ENCODE measurements around the gene FBXO11. TPM values are rescaled to one million over a fixed set of nuclear protein-coding genes. Genes with fewer than 3 reads are reported as not detected.

The FBXO11 gene
- total RNA-seq, 1 donor from 2014 or later: 58.7 TPM

DNA sequence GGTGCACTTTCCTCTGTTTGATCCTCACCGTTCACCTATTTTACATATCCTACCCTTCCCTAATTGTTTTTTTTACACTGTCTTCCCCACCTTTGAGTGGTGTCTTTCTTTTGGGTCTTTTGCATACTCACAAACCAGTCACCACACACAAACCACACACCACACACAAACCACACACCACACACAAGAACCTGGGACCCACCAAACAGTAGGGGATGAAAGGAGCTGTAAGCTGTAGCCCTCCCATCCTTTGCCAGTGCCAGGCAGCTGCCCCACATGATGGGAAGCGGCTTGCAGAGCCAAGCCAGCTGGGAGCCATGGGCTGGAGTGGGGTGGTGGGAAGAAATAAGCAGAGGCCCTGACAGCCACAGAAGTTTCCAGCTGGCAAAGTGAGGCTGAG lies 162.2 kb downstream of the FBXO11 start:
- no peak for TF ChIP-seq CTCF (IDR thresholded peaks at IDR 0.05)
- no peaks in the 10 kb centered on the region for H3K4me1 Mint-ChIP-seq (ENCODE audit: low read depth)

DNA sequence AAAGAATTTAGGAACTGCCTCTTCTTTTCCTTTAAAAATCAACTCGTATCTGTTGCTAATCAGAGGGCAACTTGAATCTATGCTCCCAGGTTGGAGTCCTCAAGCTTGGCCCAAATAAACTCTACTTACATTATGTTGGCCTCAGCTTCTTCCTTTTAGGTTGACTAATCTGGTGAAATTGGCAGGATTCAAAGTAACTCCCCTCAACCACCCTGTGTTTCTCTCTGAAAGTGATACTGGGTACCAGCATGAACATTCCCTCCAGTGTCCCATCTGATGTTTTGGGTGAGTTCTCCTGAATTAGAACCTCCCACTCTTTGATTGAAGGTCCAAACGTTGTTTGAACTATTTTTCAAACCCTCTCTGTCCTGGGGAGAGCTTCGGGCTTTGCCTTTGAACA lies 164.7 kb downstream of the FBXO11 start:
- no peak for TF ChIP-seq CTCF (IDR thresholded peaks at IDR 0.05)
- Mint-ChIP-seq H3K27ac (ENCODE audit: unreplicated experiment) (no peak overlapping the region), H3K9me3 (ENCODE audit: low read depth) (peaks cover 4% of the 10 kb centered on the region), H3K27me3 (ENCODE audit: low read depth) (peaks cover 23% of the 10 kb centered on the region), H3K4me1 (ENCODE audit: low read depth) (no peaks in the 10 kb centered on the region), H3K4me3 (ENCODE audit: unreplicated experiment) (no peak overlapping the region), H3K36me3 (ENCODE audit: low read depth) (no peaks in the 10 kb centered on the region)
- no peak for DNase-seq (ENCODE audit: low spot score)

More for the DNA sequence above, 162.2 kb downstream of the FBXO11 start:
- H3K27me3 Mint-ChIP-seq (ENCODE audit: low read depth): peaks cover 21% of the 10 kb centered on the region
- peaks cover 9% of the 10 kb centered on the region for H3K9me3 Mint-ChIP-seq (ENCODE audit: low read depth)
- H3K36me3 Mint-ChIP-seq (ENCODE audit: low read depth): peaks cover 1% of the 10 kb centered on the region
- no peak overlapping the region for H3K4me3 Mint-ChIP-seq (ENCODE audit: unreplicated experiment)
- H3K27ac Mint-ChIP-seq (ENCODE audit: unreplicated experiment): no peak overlapping the region
- DNase-seq (ENCODE audit: low spot score): no peak

- no peaks in the 10 kb centered on the region for H3K4me1 Mint-ChIP-seq (ENCODE audit: low read depth)
- H3K4me3 Mint-ChIP-seq (ENCODE audit: unreplicated experiment): no peak overlapping the region
- TF ChIP-seq CTCF (IDR thresholded peaks at IDR 0.05): no peak
- no peak for DNase-seq (ENCODE audit: low spot score)
- peaks cover 23% of the 10 kb centered on the region for H3K27me3 Mint-ChIP-seq (ENCODE audit: low read depth)
- H3K9me3 Mint-ChIP-seq (ENCODE audit: low read depth): no peaks in the 10 kb centered on the region
- H3K36me3 Mint-ChIP-seq (ENCODE audit: low read depth): no peaks in the 10 kb centered on the region
- H3K27ac Mint-ChIP-seq (ENCODE audit: unreplicated experiment): no peak overlapping the region
Measured at GRCh38 chr2:47741101-47741500, 165.2 kb downstream of the FBXO11 start.

Other genes with a start within 250 kb of the FBXO11 start
- gene MSH6, start 123.4 kb downstream of the FBXO11 start, total RNA-seq: 53.4 to 80.6 TPM (median 59.7 TPM) in 3 replicates

Data from chondrocyte (in vitro differentiated cells).